K562 (cell line): ENCODE results near the gene SEPTIN1. TPM values are rescaled to one million over a fixed set of nuclear protein-coding genes. Genes with fewer than 3 reads are reported as not detected.

ENCODE experiments used
- HNRNPLL ChIP-seq: fragments of 200-400 bp; formaldehyde crosslinking; IDR thresholded peaks from 2 replicates; pipeline ENCODE4 v1.6.1; 2017; ENCODE audit warnings: low read length, low read depth, mild to moderate bottlenecking; ENCODE audit not compliant: poor library complexity, severe bottlenecking
- MCM3 ChIP-seq: fragments of 450-650 bp; IDR thresholded peaks from 2 replicates; pipeline ENCODE4 v1.6.1; 2016
- MEIS2 ChIP-seq: fragments of 450-650 bp; IDR thresholded peaks from 2 replicates; pipeline ENCODE4 v1.6.1; 2014; ENCODE audit warnings: mild to moderate bottlenecking; ENCODE audit not compliant: partially characterized antibody
- NFIX ChIP-seq: fragments of 250-450 bp; sonication (Bioruptor Pico); IDR thresholded peaks from 2 replicates; pipeline ENCODE4 v1.4.0; 2020; ENCODE audit warnings: low read depth, mild to moderate bottlenecking, moderate library complexity
- NUFIP1 ChIP-seq: fragments of 450-650 bp; IDR thresholded peaks from 2 replicates; pipeline ENCODE4 v1.6.1; 2018; ENCODE audit not compliant: partially characterized antibody
- RFX1 ChIP-seq: fragments of 450-650 bp; IDR thresholded peaks from 2 replicates; pipeline ENCODE4 v1.6.1; 2016; ENCODE audit warnings: mild to moderate bottlenecking, moderate library complexity
- SMAD2 ChIP-seq: fragments of 150-350 bp; IDR thresholded peaks from 2 replicates; pipeline ENCODE4 v1.6.1; 2014; ENCODE audit warnings: low read depth, mild to moderate bottlenecking, low read length
- SMARCA4 ChIP-seq: fragments of 450-650 bp; IDR thresholded peaks from 2 replicates; pipeline ENCODE4 v1.6.1; 2016
- SMARCA5 ChIP-seq: fragments of 450-650 bp; IDR thresholded peaks from 2 replicates; pipeline ENCODE4 v1.6.1; 2016
- ZBTB8A ChIP-seq: fragments of 450-650 bp; IDR thresholded peaks from 2 replicates; pipeline ENCODE4 v1.6.1; 2018; ENCODE audit warnings: mild to moderate bottlenecking, moderate library complexity; ENCODE audit not compliant: partially characterized antibody
- ZNF408 ChIP-seq: fragments of 250-450 bp; sonication (Bioruptor Pico); IDR thresholded peaks from 2 replicates; pipeline ENCODE4 v1.4.0; 2020; ENCODE audit warnings: low read depth, mild to moderate bottlenecking, moderate library complexity
- ZNF561 ChIP-seq: fragments of 450-650 bp; formaldehyde crosslinking; conservative IDR thresholded peaks from 2 replicates; pipeline ENCODE4 v1.4.0; 2020; ENCODE audit warnings: mild to moderate bottlenecking, moderate library complexity
- polyA plus RNA-seq, 8 experiments: library from polyadenylated mRNA; depleted of rRNA in 4 of 8; stranded (reverse) in 5 of 8; unstranded in 3 of 8; fragments of >200 nt; fragmentation: Nextera tagmentation in 2 of 8; fragmentation: Illumina TruSeq in 1 of 8; extraction: Ambion mirVana in 2 of 8; extraction: Trizol in 1 of 8; gene quantifications; 2 replicates each; pipeline versions ENCODE4 v1.2.1 to v1.2.3, GENCODE V29; 2011 to 2014; ENCODE audit warnings: inconsistent platforms in 1 of 8, missing spikeins in 1 of 8
- total RNA-seq, 7 experiments: library from RNA; depleted of rRNA in 6 of 7; stranded (reverse); fragments of >200 nt in 6 of 7; fragmentation: Illumina TruSeq in 2 of 7; extraction: Trizol in 2 of 7; gene quantifications; 2 replicates each; pipeline versions ENCODE4 v1.2.1 to v1.2.3, GENCODE V29; 2011 to 2021; ENCODE audit warnings: low replicate concordance in 1 of 7
- TF ChIP-seq, protein P1 (sequence below): fragments of 450-650 bp; formaldehyde crosslinking; IDR thresholded peaks from 2 replicates; pipeline ENCODE4 v1.4.0; 2020; ENCODE audit warnings: mild to moderate bottlenecking, moderate library complexity
- TF ChIP-seq, protein P2 (sequence below), 2 experiments: fragments of 450-650 bp; IDR thresholded peaks; 2 replicates each; pipeline ENCODE4 v1.6.1; 2018; ENCODE audit warnings: mild to moderate bottlenecking in 2 of 2, low read depth in 1 of 2; ENCODE audit not compliant: partially characterized antibody in 2 of 2
- TF ChIP-seq, protein P3 (sequence below): fragments of 200-800 bp; sonication (Bioruptor generic); IDR thresholded peaks from 2 replicates; pipeline ENCODE4 v1.6.1; 2016; ENCODE audit warnings: missing genetic modification characterization, missing compliant biosample characterization
- TF ChIP-seq, protein P4 (sequence below): fragments of 250-450 bp; sonication (Bioruptor Pico); IDR thresholded peaks from 2 replicates; pipeline ENCODE4 v1.8.0; 2022; ENCODE audit warnings: moderate library complexity, mild to moderate bottlenecking, inconsistent platforms

The SEPTIN1 gene
- total and polyA plus RNA-seq, 9 of the 15 experiments (the other 6 are each of a cell fraction or from before 2014, with no cell fraction given) = 0.23 to 5.6 (median 1.7) TPM; not detected in 1

DNA sequence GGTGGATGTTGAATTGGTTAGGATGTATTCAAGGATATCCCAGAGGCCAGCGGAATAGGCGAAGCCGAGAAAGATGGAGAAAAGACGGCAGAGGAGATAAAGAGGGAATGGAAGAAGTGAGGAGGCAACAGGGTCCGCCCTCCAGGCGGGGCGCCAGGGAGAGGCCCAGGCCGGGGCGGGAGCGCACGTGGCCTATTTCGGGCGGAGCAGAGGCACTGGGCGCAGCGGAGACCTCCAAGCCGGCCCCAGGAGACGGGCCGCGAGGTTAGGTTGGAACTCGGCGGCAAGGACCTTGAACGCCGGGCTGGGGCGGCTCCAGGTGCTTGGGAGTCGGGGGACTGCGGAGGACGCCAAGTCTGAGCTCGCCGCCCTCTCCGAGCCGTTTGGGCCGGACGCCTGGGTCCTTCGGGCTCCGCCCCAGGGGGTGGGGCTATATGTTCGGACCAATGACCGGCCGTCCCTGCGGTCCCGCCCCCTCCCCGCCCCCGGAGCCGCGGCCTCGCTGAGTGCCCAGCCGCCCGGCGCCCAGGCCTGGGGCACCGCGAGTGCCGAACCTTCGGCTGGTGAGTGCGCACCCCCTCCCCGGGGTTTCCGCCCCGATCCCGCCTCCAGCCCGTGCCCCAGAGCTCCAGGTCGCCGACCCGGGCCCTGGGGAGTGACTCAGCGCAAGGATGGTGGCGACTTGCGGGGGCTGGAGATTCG lies 24.9 kb upstream of the SEPTIN1 start, which contains the start of gene ZNF771 (continued):
- TF ChIP-seq, protein P1, sequence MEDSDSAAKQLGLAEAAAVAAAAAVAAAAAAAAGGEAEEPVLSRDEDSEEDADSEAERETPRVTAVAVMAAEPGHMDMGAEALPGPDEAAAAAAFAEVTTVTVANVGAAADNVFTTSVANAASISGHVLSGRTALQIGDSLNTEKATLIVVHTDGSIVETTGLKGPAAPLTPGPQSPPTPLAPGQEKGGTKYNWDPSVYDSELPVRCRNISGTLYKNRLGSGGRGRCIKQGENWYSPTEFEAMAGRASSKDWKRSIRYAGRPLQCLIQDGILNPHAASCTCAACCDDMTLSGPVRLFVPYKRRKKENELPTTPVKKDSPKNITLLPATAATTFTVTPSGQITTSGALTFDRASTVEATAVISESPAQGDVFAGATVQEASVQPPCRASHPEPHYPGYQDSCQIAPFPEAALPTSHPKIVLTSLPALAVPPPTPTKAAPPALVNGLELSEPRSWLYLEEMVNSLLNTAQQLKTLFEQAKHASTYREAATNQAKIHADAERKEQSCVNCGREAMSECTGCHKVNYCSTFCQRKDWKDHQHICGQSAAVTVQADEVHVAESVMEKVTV (CRISPR knock-in tag) = no peak
- no peak for TF ChIP-seq ZNF408 (CRISPR knock-in tag)
- TF ChIP-seq MEIS2 = no peak
- no peak for TF ChIP-seq ZBTB8A
- TF ChIP-seq NFIX = no peak
- no peak for TF ChIP-seq NUFIP1
- no peak for TF ChIP-seq ZNF561
- TF ChIP-seq, protein P2, sequence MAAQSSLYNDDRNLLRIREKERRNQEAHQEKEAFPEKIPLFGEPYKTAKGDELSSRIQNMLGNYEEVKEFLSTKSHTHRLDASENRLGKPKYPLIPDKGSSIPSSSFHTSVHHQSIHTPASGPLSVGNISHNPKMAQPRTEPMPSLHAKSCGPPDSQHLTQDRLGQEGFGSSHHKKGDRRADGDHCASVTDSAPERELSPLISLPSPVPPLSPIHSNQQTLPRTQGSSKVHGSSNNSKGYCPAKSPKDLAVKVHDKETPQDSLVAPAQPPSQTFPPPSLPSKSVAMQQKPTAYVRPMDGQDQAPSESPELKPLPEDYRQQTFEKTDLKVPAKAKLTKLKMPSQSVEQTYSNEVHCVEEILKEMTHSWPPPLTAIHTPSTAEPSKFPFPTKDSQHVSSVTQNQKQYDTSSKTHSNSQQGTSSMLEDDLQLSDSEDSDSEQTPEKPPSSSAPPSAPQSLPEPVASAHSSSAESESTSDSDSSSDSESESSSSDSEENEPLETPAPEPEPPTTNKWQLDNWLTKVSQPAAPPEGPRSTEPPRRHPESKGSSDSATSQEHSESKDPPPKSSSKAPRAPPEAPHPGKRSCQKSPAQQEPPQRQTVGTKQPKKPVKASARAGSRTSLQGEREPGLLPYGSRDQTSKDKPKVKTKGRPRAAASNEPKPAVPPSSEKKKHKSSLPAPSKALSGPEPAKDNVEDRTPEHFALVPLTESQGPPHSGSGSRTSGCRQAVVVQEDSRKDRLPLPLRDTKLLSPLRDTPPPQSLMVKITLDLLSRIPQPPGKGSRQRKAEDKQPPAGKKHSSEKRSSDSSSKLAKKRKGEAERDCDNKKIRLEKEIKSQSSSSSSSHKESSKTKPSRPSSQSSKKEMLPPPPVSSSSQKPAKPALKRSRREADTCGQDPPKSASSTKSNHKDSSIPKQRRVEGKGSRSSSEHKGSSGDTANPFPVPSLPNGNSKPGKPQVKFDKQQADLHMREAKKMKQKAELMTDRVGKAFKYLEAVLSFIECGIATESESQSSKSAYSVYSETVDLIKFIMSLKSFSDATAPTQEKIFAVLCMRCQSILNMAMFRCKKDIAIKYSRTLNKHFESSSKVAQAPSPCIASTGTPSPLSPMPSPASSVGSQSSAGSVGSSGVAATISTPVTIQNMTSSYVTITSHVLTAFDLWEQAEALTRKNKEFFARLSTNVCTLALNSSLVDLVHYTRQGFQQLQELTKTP (IDR thresholded peaks at IDR 0.05; ENCODE audit: low read depth in 1 of 2, partially characterized antibody in 2 of 2) = peak in 1 of 2 experiments; percentile 40
- TF ChIP-seq SMAD2 = no peak
- TF ChIP-seq MCM3 = no peak
- TF ChIP-seq, protein P3, sequence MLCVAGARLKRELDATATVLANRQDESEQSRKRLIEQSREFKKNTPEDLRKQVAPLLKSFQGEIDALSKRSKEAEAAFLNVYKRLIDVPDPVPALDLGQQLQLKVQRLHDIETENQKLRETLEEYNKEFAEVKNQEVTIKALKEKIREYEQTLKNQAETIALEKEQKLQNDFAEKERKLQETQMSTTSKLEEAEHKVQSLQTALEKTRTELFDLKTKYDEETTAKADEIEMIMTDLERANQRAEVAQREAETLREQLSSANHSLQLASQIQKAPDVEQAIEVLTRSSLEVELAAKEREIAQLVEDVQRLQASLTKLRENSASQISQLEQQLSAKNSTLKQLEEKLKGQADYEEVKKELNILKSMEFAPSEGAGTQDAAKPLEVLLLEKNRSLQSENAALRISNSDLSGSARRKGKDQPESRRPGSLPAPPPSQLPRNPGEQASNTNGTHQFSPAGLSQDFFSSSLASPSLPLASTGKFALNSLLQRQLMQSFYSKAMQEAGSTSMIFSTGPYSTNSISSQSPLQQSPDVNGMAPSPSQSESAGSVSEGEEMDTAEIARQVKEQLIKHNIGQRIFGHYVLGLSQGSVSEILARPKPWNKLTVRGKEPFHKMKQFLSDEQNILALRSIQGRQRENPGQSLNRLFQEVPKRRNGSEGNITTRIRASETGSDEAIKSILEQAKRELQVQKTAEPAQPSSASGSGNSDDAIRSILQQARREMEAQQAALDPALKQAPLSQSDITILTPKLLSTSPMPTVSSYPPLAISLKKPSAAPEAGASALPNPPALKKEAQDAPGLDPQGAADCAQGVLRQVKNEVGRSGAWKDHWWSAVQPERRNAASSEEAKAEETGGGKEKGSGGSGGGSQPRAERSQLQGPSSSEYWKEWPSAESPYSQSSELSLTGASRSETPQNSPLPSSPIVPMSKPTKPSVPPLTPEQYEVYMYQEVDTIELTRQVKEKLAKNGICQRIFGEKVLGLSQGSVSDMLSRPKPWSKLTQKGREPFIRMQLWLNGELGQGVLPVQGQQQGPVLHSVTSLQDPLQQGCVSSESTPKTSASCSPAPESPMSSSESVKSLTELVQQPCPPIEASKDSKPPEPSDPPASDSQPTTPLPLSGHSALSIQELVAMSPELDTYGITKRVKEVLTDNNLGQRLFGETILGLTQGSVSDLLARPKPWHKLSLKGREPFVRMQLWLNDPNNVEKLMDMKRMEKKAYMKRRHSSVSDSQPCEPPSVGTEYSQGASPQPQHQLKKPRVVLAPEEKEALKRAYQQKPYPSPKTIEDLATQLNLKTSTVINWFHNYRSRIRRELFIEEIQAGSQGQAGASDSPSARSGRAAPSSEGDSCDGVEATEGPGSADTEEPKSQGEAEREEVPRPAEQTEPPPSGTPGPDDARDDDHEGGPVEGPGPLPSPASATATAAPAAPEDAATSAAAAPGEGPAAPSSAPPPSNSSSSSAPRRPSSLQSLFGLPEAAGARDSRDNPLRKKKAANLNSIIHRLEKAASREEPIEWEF = no peak
- TF ChIP-seq SMARCA4 = no peak; the same call in none of the 2 replicates
- TF ChIP-seq HNRNPLL = peak; percentile 44
- TF ChIP-seq RFX1 = no peak
- TF ChIP-seq SMARCA5 = no peak
- TF ChIP-seq, protein P4, sequence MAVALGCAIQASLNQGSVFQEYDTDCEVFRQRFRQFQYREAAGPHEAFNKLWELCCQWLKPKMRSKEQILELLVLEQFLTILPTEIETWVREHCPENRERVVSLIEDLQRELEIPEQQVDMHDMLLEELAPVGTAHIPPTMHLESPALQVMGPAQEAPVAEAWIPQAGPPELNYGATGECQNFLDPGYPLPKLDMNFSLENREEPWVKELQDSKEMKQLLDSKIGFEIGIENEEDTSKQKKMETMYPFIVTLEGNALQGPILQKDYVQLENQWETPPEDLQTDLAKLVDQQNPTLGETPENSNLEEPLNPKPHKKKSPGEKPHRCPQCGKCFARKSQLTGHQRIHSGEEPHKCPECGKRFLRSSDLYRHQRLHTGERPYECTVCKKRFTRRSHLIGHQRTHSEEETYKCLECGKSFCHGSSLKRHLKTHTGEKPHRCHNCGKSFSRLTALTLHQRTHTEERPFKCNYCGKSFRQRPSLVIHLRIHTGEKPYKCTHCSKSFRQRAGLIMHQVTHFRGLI (CRISPR knock-in tag) = no peak
